ENCODE measurements around the gene ALDH3B1.
A peak's percentile ranks its signal among the peaks of the same experiment; 100 is the strongest.

Gene ALDH3B1

DNA sequence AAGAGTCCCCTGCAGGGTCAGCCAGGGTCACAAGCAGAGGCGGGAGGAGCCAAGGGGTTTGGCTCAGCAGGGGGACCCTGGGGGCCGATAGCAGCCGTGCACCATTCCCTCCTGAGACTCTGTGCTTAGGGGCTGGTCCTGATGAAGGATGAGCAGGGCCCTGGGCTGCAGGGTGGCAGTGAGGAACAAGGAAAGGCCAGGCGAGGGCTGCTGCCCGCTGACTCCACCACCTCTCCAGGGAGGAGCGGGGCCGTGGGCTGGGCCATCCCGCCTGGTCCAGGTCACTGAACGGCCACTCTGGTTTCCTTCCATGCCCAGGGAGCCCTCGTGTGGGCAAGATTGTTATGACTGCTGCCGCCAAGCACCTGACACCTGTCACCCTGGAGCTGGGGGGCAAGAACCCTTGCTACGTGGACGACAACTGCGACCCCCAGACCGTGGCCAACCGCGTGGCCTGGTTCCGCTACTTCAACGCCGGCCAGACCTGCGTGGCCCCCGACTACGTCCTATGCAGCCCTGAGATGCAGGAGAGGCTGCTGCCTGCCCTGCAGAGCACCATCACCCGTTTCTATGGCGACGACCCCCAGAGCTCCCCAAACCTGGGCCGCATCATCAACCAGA, 11.2 kb downstream of the ALDH3B1 start:
- no peak for DNase-seq (ENCODE audit: low read depth)
- TF ChIP-seq CTCF (IDR thresholded peaks at IDR 0.05; ENCODE audit: control insufficient read depth, insufficient read depth, low read depth, low read length, missing control alignments), result peak; percentile 19
- H3K4me3 ChIP-seq (ENCODE audit: control insufficient read depth, low read depth, low read length), result no peak overlapping the region

GRCh38 chr11:68022531-68022930, 12.4 kb downstream of the ALDH3B1 start:
- DNase-seq (ENCODE audit: low read depth), result no peak
- no peak for TF ChIP-seq CTCF (IDR thresholded peaks at IDR 0.05; ENCODE audit: control insufficient read depth, insufficient read depth, low read depth, low read length, missing control alignments)
- H3K4me3 ChIP-seq (ENCODE audit: control insufficient read depth, low read depth, low read length), result no peak overlapping the region

DNA sequence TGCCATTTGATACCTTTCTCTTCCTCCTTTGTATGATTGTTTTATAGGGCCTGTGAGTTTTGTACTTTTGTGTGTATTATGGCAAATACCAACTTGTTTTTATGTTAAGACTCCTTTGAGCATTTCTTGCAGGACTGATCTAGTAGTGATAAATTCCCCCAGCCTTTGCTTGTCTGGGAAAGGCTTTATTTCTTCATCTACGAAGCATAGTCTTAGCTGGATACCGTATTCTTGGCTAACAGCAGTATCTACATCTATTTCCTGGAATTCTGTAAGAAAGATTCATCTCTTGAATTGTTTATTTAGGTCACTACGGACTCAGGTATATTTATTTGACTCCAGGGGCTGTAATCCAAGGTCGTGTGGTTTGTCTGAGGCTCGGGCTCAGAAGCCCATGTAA, 14.4 kb downstream of the ALDH3B1 start:
- TF ChIP-seq CTCF (IDR thresholded peaks at IDR 0.05; ENCODE audit: control insufficient read depth, insufficient read depth, low read depth, low read length, missing control alignments), result no peak
- no peak overlapping the region for H3K4me3 ChIP-seq (ENCODE audit: control insufficient read depth, low read depth, low read length)

DNA sequence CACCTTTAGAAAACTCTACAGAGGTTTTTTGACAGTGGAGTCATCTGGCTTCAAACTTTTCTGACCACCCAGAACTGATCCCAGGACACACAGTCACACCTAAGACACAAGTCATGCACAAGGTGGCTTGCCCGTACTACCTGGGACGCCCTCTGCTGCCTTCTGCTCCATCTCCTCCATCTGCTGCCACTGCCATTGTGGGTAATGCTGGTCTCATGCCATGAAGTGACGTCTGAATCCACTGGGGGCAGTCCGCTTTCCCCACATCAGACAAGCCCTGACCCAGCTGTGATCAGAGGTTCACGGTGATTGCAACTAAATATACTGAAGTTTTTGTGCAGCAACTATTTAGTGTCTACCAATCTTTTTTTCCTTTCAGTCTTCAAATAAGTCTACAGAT, 14.9 kb downstream of the ALDH3B1 start:
- DNase-seq (ENCODE audit: low read depth), result no peak
- TF ChIP-seq CTCF (IDR thresholded peaks at IDR 0.05; ENCODE audit: control insufficient read depth, insufficient read depth, low read depth, low read length, missing control alignments), result no peak
- H3K4me3 ChIP-seq (ENCODE audit: control insufficient read depth, low read depth, low read length), result no peak overlapping the region

More for the DNA sequence above, 14.4 kb downstream of the ALDH3B1 start:
- DNase-seq (ENCODE audit: low read depth), result no peak

DNA sequence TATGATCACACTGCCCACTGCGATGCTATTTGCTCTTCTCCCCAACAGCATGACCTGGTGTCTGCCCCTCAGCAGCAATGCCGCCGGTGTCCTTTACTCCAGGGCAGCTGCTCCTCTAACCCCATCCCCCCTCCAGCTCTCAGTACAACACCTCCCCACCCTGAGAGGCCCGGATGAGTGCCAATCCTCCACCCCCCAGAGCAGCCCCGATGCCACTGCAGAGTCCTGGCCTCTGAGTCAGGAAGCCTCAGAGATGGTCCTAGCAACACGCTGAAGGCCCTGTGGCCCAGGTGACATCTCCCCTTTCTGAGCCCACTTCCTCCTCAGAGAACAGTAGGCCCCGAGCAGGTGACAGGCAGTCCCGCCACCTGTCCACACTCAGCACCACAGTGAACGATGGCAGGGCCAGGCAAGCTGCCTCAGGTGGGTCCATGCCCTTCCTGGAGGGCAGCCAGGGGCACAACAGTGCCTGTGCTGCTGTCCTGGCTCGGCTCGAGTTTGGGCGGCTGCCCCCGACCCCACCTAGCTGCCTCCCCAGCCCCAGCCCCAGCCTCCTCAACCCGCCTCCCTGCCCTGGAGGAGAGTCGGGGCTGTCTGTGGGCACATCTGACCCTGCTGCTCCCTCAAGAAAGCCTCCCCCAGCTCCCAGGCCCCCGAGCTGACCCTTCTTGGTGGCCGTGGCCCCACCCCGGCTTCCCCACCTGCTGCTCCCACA, 16.4 kb downstream of the ALDH3B1 start:
- no peak for DNase-seq (ENCODE audit: low read depth)
- H3K4me3 ChIP-seq (ENCODE audit: control insufficient read depth, low read depth, low read length), result no peak overlapping the region
- no peak for TF ChIP-seq CTCF (IDR thresholded peaks at IDR 0.05; ENCODE audit: control insufficient read depth, insufficient read depth, low read depth, low read length, missing control alignments)

- TF ChIP-seq CTCF (IDR thresholded peaks at IDR 0.05; ENCODE audit: control insufficient read depth, insufficient read depth, low read depth, low read length, missing control alignments), result no peak
- DNase-seq (ENCODE audit: low read depth), result no peak
- H3K4me3 ChIP-seq (ENCODE audit: control insufficient read depth, low read depth, low read length), result no peak overlapping the region
Measured at GRCh38 chr11:68027667-68028066, 17.5 kb downstream of the ALDH3B1 start.
